Measurements from ENCODE around the gene ANO1.

ANO1 gene

GRCh38 chr11:70040869-70041501 lies 37.1 kb upstream of the ANO1 start:
- no peak overlapping the region for H3K9ac ChIP-seq (ENCODE audit: low read length)
- no peak overlapping the region for H3K27ac ChIP-seq (ENCODE audit: low read depth, low read length)
- no peaks in the 10 kb centered on the region; the same call in 1 of the 2 replicates for H3K27me3 ChIP-seq (ENCODE audit: low read length)
- no peaks in the 10 kb centered on the region for H3K79me2 ChIP-seq (ENCODE audit: insufficient read depth, low read length)
- no peak overlapping the region for H3K4me3 ChIP-seq (ENCODE audit: insufficient read depth, low read length, poor library complexity, severe bottlenecking)
- H3K4me2 ChIP-seq (ENCODE audit: low read depth, low read length, poor library complexity, severe bottlenecking) = no peak overlapping the region
- no peaks in the 10 kb centered on the region for H4K20me1 ChIP-seq (ENCODE audit: low read depth, low read length)
- peaks cover 15% of the 10 kb centered on the region; the same call in 1 of the 2 replicates for H3K9me3 ChIP-seq (ENCODE audit: insufficient read depth, low read length)
- no peaks in the 10 kb centered on the region for H3K9me2 ChIP-seq (replicated peaks; ENCODE audit: insufficient read depth, low read length)
- no peaks in the 10 kb centered on the region for H3F3A ChIP-seq (ENCODE audit: insufficient read depth)
- H2AFZ ChIP-seq (ENCODE audit: low read depth, low read length, severe bottlenecking) = no peak overlapping the region
- H3K36me3 ChIP-seq (ENCODE audit: low read length) = no peaks in the 10 kb centered on the region; the same call in 1 of the 2 replicates
- no peak for TF ChIP-seq EZH2phosphoT487 (conservative IDR thresholded peaks at IDR 0.05; ENCODE audit: low read length)
- TF ChIP-seq, protein P1, sequence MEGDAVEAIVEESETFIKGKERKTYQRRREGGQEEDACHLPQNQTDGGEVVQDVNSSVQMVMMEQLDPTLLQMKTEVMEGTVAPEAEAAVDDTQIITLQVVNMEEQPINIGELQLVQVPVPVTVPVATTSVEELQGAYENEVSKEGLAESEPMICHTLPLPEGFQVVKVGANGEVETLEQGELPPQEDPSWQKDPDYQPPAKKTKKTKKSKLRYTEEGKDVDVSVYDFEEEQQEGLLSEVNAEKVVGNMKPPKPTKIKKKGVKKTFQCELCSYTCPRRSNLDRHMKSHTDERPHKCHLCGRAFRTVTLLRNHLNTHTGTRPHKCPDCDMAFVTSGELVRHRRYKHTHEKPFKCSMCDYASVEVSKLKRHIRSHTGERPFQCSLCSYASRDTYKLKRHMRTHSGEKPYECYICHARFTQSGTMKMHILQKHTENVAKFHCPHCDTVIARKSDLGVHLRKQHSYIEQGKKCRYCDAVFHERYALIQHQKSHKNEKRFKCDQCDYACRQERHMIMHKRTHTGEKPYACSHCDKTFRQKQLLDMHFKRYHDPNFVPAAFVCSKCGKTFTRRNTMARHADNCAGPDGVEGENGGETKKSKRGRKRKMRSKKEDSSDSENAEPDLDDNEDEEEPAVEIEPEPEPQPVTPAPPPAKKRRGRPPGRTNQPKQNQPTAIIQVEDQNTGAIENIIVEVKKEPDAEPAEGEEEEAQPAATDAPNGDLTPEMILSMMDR (IDR thresholded peaks at IDR 0.05; ENCODE audit: insufficient read depth, low read length, poor library complexity, severe bottlenecking) = no peak

DNA sequence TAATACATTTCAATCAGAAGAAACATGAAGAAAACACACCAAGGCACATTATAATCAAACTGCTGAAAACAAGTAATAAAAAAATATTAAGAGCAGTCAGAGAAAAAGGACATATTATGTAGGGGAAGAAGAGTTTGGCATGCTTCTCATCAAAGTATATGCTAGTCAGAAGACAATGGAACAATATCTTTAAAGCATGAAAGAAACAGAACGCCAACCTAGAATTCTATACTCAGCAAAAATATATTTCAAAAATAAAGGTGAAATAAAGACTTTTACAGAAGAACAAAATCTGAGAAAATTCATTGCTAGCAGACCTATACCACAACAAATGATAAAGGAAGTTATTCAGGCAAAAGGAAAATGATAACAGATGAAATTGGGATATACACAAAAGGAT lies 34.6 kb upstream of the ANO1 start:
- Histone ChIP-seq H3K4me3 (ENCODE audit: insufficient read depth, low read length, poor library complexity, severe bottlenecking) (no peak overlapping the region), H2AFZ (ENCODE audit: low read depth, low read length, severe bottlenecking) (no peak overlapping the region), H3K9ac (ENCODE audit: low read length) (no peak overlapping the region), H4K20me1 (ENCODE audit: low read depth, low read length) (no peaks in the 10 kb centered on the region), H3K27me3 (ENCODE audit: low read length) (no peaks in the 10 kb centered on the region; the same call in 1 of the 2 replicates), H3K4me2 (ENCODE audit: low read depth, low read length, poor library complexity, severe bottlenecking) (no peak overlapping the region), H3F3A (ENCODE audit: insufficient read depth) (no peaks in the 10 kb centered on the region), H3K27ac (ENCODE audit: low read depth, low read length) (no peak overlapping the region), H3K36me3 (ENCODE audit: low read length) (no peaks in the 10 kb centered on the region; the same call in 1 of the 2 replicates), H3K9me2 (replicated peaks; ENCODE audit: insufficient read depth, low read length) (no peaks in the 10 kb centered on the region), H3K79me2 (ENCODE audit: insufficient read depth, low read length) (no peaks in the 10 kb centered on the region), H3K9me3 (ENCODE audit: insufficient read depth, low read length) (peaks cover 12% of the 10 kb centered on the region; the same call in 1 of the 2 replicates)
- no peak for TF ChIP-seq EZH2phosphoT487 (conservative IDR thresholded peaks at IDR 0.05; ENCODE audit: low read length)
- TF ChIP-seq, protein P1 (IDR thresholded peaks at IDR 0.05; ENCODE audit: insufficient read depth, low read length, poor library complexity, severe bottlenecking) = no peak

DNA sequence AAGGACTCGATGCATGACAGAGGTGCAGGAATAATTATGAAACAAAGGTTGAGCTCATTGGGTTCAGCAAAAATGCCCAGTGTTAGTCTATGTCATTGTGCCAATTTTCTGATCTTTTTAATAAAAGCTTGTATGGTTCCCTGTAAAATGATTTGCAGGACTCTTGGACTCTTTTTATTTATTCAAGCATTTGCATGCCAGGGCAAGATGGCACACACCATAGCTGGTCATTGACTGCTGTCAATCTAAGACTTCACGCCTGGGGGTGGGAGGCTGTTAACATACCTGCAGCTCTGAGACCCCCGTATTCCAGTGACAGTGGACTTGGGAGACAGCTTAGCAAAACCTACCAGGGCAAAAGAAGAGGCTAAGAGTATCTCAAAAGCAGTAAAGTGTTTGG lies 32.0 kb upstream of the ANO1 start:
- Histone ChIP-seq H3K4me3 (ENCODE audit: insufficient read depth, low read length, poor library complexity, severe bottlenecking) (no peak overlapping the region), H3K9me2 (replicated peaks; ENCODE audit: insufficient read depth, low read length) (no peaks in the 10 kb centered on the region), H3K4me2 (ENCODE audit: low read depth, low read length, poor library complexity, severe bottlenecking) (no peak overlapping the region), H2AFZ (ENCODE audit: low read depth, low read length, severe bottlenecking) (no peak overlapping the region), H3K27me3 (ENCODE audit: low read length) (no peaks in the 10 kb centered on the region; the same call in 1 of the 2 replicates), H3K9ac (ENCODE audit: low read length) (no peak overlapping the region), H3K27ac (ENCODE audit: low read depth, low read length) (no peak overlapping the region), H3K36me3 (ENCODE audit: low read length) (no peaks in the 10 kb centered on the region; the same call in 1 of the 2 replicates), H3F3A (ENCODE audit: insufficient read depth) (no peaks in the 10 kb centered on the region), H4K20me1 (ENCODE audit: low read depth, low read length) (no peaks in the 10 kb centered on the region), H3K9me3 (ENCODE audit: insufficient read depth, low read length) (0 out of 2 replicates have a peak, but pooled peaks cover 6% of the 10 kb centered on the region), H3K79me2 (ENCODE audit: insufficient read depth, low read length) (no peaks in the 10 kb centered on the region)
- TF ChIP-seq EZH2phosphoT487 (conservative IDR thresholded peaks at IDR 0.05; ENCODE audit: low read length) = no peak
- TF ChIP-seq, protein P1 (IDR thresholded peaks at IDR 0.05; ENCODE audit: insufficient read depth, low read length, poor library complexity, severe bottlenecking) = no peak

All from SU-DHL-6 (cell line).